ENCODE results near the gene RCE1.

DNA sequence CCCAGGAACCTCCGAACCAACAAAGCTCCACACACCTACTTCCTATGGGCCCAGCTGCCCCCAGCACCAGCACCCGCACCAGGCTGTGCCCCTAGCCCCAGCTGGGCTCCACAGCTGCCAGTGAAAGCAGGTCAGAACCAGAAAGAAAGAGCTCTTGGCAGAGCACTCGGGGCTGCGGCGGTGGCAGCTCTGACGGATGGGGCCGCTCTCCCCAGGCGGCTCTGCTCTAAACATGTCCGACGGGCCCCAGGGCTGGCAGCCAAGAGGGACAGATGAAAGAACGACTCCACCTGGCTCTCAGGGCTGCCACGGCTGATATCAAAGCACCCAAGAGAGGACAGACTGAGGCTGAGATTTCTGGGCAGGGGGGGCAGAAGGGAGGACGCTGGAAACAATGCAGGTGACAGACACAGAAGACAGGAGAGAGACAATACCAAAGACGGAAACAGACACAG is 39.3 kb downstream of the RCE1 start:
- TF ChIP-seq POLR2A (IDR thresholded peaks at IDR 0.05) (no peak), CTCF (IDR thresholded peaks at IDR 0.05 in 4 of 5, conservative IDR thresholded peaks at IDR 0.05 in 1 of 5) (no peak)
